NCI-H524 treated with DMSO at 0.1 percent for 48 hours (cell line): ENCODE data around the gene STAC3.

Experiments
- DNase-seq: peaks from one replicate; lab custom pipeline; 2025; lab: John Stamatoyannopoulos, UW

STAC3 gene

DNA sequence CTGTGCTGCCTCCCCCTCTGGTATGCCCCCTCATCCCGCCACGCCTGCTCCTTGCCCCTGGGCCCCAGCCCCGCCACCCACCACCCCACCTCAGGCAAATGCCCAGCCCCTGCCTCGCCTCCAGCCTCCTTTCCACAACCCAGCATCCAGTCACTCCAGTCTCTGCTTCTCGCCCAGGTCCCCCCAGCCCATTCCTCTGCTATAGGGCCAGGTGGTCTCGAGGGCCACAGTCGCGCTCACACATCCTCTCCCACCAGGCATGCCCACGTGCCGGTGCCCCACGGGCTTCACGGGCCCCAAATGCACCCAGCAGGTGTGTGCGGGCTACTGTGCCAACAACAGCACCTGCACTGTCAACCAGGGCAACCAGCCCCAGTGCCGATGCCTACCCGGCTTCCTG, 40.5 kb downstream of the STAC3 start:
- DNase-seq: no peak

DNA sequence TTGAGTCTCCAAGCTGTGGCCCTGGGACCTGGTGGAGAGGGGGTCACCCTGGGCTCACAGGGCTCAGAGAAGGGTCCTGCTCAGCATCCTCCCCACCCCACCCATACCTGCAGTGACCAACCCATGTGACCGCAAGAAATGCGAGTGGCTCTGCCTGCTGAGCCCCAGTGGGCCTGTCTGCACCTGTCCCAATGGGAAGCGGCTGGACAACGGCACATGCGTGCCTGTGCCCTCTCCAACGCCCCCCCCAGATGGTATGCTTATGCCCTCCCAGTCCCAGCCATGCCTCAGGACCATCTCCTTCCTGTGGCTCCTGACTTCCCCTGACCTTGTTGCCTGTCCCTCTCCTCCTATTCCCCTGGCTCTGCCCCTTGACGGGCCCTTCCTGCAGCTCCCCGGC, 41.1 kb downstream of the STAC3 start:
- DNase-seq: no peak

DNA sequence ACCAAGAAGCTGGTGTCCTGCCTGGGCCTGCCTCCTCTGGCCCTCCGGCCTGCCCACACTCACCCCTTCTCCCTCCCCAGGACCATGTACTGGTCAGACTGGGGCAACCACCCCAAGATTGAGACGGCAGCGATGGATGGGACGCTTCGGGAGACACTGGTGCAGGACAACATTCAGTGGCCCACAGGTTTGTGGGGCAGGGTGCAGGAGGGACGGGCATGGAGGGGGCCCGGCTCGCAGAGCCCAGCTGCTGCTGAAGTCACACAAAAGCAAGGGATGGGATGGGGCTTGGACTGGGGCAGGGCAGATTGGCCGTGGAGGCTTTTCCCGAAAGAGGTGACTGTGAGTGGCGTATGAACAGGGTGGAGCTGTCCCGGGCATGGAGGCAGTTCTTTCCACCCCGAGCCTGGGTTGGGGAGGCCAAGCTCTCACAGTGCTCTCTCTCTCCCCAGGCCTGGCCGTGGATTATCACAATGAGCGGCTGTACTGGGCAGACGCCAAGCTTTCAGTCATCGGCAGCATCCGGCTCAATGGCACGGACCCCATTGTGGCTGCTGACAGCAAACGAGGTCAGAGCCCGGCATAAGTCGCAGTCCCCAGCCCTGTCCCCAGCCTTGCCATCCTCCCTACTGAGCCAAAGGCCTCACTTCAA, 42.2 kb downstream of the STAC3 start:
- DNase-seq: no peak

DNA sequence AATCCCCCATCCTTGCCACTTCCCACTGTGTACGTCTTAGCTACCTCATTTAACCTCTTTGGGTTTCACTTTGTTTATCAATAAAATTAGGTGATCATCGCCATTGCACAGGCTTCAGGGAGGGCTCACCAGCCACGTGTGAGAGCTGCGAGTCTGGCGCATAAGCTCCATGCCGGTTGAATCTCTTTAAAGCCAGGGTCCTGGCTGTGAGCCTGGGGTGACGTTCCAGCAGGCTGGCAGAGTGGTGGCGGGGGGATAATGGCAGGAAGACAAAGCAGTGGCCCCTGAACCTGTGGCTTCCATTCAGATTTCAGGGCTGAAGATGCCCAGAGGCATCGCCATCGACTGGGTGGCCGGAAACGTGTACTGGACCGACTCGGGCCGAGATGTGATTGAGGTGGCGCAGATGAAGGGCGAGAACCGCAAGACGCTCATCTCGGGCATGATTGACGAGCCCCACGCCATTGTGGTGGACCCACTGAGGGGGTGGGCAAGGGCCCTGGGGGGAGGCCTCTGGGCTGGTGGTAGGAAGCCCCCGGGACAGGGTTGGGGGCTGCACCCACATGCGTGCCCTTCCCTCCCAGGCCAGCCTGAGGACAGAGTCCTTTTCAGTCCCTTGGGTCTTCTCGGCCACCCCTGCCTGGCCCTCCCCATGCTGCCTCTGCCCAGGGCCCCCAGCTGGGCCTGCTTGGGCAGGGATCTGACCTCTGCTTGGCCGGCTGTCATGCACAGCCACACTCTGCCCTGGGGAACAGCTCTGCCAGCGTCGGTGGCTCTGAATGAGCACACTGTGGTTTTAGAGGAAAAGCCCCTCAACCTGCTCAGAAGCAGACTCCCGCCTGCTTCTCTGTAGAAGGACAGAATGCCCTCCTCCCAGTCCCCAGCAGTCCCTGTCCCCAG, 43.0 kb downstream of the STAC3 start:
- DNase-seq: no peak

DNA sequence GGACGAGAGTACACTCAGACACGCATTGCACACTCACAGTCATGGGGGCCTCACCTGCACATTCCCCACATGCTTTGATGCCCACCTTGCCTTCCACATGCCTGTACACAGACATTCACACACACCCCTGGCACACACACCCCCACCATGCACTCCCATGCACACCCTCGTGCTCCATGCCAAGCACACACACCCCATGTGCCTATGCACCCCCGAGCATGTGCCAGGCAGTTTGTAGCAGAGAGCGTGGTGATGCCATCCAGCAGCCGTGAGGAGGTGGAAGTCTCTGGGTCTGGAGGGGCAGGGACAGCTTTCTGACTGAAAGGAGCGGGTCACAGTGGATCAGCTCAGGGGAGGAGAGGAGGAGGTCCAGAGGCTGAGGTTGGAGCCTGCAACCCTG, 45.1 kb downstream of the STAC3 start:
- no peak for DNase-seq

DNA sequence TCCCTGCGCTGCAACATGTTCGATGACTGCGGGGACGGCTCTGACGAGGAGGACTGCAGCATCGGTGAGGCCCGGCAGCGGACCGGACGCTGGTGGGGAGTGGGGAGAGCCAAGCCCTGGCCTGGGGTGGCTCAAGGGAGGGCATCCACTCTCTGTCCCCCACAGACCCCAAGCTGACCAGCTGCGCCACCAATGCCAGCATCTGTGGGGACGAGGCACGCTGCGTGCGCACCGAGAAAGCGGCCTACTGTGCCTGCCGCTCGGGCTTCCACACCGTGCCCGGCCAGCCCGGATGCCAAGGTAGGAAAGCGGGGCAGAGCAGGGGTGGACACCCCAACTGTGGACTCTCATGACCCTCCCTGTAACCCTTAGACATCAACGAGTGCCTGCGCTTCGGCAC, 45.8 kb downstream of the STAC3 start:
- DNase-seq: no peak

DNA sequence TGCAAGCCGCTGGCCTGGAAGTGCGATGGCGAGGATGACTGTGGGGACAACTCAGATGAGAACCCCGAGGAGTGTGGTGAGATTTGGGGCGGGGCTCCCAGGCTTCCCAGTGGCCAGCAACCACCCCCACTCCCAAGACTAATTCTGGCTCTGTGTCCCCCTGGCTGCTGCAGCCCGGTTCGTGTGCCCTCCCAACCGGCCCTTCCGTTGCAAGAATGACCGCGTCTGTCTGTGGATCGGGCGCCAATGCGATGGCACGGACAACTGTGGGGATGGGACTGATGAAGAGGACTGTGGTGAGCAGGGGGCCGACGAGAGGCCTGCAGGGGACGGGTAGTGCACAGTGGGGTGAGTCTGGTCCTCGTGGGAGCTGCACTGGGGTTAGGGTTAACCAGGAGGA, 46.5 kb downstream of the STAC3 start:
- no peak for DNase-seq

DNA sequence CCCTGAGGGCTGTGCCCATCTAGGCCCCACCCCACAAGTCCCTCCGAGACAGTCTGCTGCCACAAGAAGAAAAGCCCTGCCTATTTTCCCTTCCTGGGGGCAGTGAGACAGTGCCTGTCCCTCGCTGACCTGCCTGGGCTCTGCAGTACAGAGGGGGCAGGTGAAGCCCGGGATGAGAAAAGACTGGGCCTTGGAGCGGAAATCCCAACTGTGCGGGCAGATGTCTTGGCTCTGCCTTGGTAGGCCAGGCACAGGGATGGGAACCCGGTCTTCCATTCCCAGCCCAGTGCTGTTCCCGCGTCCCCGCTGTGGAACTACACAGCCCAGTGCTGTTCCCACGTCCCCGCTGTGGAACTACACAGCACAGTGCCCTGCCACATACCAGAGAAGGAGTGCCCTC, 47.2 kb downstream of the STAC3 start:
- DNase-seq: no peak

DNA sequence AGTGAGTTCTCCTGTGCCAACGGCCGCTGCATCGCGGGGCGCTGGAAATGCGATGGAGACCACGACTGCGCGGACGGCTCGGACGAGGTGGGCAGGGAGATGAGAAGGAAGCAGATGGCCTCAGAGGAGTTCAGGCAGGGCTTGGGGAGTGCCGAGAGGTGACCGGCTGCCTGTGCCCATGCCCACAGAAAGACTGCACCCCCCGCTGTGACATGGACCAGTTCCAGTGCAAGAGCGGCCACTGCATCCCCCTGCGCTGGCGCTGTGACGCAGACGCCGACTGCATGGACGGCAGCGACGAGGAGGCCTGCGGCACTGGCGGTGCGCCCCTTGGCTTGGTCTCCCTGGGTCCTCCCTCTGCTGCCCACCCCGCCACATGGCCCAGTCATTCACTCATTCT, 47.8 kb downstream of the STAC3 start:
- no peak for DNase-seq

DNA sequence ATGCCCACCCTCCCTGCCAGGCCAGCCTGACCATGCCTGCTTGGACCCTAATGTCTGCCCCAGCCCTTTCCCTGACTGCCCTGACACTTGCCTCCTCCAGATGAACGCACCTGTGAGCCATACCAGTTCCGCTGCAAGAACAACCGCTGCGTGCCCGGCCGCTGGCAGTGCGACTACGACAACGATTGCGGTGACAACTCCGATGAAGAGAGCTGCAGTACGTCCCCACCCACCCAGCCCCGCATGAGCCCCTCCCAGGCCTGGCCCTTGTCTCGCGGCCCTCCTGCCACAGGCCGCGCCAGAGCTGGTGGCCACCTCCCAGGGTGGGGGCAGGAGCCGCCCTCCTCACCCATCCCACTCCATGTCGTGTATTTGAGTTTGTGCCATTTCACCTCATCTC, 48.7 kb downstream of the STAC3 start:
- DNase-seq: no peak

DNA sequence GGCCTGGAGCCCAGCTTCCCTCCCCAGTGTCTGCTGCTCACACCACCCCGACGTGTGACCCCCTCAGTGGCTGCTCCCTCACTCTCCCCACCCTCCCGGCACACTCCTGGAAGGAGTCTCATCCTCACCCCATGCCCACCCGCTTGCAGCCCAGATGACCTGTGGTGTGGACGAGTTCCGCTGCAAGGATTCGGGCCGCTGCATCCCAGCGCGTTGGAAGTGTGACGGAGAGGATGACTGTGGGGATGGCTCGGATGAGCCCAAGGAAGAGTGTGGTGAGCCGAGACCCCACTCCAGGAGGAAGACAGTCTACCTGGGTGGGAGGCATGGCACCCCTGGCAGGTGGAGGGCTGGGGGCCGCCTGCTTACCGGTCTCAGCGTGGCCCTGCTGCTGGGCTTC, 49.4 kb downstream of the STAC3 start:
- DNase-seq: no peak

DNA sequence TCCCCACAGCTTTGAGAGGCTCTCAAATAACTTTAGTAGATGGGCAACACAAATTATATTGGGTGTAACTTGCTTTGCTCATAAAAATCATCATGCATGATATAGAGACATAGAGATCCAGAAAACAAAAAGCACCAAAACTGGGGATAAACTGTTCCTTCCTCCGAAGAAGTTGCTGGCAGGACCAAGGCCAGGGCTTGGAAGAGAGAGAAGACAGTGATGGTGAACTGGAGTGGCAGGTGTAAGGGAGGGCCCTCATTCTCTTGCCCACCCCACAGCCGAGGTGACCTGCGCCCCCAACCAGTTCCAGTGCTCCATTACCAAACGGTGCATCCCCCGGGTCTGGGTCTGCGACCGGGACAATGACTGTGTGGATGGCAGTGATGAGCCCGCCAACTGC, 49.8 kb downstream of the STAC3 start:
- DNase-seq: no peak

DNA sequence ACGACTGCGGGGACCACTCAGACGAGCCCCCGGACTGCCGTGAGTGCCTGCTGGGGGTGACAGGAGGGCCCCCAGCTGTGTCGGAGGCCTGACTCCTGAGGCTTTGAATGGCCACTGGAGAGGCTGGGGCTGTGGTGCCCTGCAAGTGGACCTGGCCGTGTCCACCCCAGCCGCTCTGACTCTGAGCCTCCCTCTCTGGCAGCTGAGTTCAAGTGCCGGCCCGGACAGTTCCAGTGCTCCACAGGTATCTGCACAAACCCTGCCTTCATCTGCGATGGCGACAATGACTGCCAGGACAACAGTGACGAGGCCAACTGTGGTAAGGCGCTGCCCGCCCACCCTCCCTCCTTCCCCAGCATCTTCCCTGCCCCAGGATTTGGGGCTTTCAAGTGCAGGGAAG, 50.5 kb downstream of the STAC3 start:
- no peak for DNase-seq

DNA sequence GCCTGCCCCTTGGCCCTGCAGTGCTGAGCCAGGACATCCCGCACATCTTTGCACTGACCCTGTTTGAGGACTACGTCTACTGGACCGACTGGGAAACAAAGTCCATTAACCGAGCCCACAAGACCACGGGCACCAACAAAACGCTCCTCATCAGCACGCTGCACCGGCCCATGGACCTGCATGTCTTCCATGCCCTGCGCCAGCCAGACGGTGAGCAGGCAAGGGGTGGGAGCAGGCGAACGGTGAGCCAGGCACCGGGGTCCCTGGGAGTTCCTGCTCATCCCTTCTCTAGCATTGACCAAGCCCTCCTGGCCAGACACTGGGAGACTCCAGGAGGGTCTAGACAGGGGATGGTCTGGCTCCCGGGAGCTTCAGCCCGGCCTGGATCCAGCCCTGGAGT, 51.8 kb downstream of the STAC3 start:
- no peak for DNase-seq

DNA sequence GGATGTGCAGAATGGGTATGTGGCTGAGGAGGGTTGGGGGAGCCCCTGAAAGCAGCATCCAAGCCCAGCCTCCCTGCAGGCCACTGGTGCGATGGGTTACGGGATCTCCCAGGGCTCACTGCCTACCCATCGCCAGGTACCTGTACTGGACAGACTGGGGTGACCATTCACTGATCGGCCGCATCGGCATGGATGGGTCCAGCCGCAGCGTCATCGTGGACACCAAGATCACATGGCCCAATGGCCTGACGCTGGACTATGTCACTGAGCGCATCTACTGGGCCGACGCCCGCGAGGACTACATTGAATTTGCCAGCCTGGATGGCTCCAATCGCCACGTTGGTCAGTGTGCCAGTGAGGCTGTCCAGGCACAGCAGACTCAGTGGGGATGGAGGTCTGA, 52.7 kb downstream of the STAC3 start:
- no peak for DNase-seq

DNA sequence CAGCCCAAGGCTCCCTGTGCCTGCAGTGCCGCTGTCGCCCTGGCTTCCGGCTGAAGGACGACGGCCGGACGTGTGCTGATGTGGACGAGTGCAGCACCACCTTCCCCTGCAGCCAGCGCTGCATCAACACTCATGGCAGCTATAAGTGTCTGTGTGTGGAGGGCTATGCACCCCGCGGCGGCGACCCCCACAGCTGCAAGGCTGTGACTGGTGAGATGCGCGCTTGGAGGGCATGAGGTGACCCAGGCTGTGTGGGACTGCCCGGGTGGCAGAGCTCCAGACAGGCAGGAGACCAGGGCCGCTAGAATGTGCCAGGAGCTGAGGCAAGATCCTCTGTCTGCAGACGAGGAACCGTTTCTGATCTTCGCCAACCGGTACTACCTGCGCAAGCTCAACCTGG, 54.0 kb downstream of the STAC3 start:
- DNase-seq: no peak

DNA sequence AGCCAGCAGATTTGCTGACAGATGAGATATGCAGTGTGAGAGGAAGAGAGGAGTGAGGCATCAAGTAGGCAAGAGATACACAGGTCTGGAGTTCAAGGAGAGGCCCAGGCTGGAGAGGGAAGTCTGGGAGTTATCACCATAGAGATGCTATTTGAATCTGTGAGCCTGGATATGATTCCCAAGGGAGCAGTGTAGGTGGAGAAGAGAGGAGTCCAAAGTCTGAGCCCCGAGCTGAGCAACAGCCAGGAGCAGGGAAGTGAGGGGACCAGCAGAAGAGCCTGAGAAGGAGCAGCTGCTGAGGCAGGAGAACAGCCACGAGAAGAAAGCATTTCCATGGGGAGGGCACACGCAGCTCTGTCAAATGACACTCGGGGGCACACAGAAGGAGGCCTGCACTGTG, 54.5 kb downstream of the STAC3 start:
- DNase-seq: no peak

DNA sequence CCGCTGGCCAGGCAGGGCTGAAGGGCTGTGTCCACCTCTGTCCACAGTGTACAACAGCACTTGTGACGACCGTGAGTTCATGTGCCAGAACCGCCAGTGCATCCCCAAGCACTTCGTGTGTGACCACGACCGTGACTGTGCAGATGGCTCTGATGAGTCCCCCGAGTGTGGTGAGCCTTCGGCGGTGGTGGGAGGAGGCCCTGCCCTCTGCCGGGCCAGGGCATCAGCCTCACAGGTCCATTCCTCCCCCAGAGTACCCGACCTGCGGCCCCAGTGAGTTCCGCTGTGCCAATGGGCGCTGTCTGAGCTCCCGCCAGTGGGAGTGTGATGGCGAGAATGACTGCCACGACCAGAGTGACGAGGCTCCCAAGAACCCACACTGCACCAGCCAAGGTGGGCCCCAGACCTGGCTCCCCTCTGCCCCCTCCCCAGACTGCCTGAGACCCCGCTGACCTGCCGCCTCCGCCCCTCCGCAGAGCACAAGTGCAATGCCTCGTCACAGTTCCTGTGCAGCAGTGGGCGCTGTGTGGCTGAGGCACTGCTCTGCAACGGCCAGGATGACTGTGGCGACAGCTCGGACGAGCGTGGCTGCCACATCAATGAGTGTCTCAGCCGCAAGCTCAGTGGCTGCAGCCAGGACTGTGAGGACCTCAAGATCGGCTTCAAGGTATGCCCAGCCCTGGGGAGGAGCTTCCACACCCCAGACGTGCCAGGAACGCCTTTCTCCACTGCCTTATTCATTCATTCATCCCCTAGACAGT, 55.2 kb downstream of the STAC3 start:
- no peak for DNase-seq

DNA sequence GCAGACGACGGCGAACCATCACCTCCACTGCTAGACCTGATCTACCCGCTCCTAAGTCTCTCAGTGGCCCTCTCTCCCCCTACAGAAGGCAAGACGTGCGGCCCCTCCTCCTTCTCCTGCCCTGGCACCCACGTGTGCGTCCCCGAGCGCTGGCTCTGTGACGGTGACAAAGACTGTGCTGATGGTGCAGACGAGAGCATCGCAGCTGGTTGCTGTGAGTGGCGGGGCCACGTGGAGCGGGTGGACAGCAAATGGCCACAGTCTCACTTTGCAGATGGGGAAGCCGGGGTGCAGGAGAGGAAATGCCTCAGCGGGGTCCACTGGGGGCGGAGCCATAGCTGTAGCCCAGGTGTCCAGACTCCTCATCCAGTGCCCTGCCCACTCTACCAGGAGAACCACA, 55.8 kb downstream of the STAC3 start:
- DNase-seq: no peak

DNA sequence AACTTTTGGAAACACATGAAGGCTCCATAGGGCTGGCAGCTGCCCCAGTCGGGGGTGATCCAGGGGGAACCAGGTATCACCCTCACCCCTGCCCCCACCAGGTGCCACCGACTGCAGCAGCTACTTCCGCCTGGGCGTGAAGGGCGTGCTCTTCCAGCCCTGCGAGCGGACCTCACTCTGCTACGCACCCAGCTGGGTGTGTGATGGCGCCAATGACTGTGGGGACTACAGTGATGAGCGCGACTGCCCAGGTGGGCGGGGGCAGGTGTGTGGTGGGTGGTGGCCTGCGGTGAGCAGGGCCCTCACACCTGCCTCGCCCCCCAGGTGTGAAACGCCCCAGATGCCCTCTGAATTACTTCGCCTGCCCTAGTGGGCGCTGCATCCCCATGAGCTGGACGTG, 56.7 kb downstream of the STAC3 start:
- DNase-seq: no peak

DNA sequence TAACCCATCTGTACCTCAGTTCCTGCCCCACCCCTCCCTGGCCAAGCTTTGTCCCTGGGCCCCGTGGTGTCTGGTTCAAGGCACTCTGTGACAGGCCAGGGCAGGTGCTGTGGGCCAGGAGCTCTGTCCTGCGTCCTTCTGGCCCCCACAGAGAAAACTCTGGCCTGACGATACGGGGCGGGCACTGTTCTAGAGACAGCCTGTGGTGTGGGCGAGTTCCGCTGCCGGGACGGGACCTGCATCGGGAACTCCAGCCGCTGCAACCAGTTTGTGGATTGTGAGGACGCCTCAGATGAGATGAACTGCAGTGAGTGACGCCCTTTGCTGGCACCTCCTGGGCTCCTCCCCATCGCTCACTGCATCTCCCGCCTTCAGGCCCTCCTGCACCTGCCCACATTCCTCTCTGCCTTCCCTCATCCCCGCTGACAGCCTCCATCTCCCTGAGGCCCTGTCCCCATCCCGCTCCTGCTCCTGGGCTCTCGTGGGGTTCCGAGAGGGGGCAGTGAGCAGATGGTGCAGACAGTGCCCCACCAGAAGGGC, 57.2 kb downstream of the STAC3 start:
- no peak for DNase-seq
